Activated CD4-positive, alpha-beta T cell treated with anti-CD3 and anti-CD28 coated beads for 36 hours (primary cell): ENCODE results near the gene FKBP2. TPM values are rescaled to one million over a fixed set of nuclear protein-coding genes. Genes with fewer than 3 reads are reported as not detected.
A peak's percentile ranks its signal among the peaks of the same experiment; 100 is the strongest.

Experiments
- ATAC-seq: fragments of 200-7000 bp; cut with Tn5 transposase; one replicate; pipeline ENCODE4 v1.10.0; 2021; ENCODE audit warnings: mild to moderate bottlenecking, moderate library complexity
- CTCF ChIA-PET: fragments of 350-600 bp; sonication (Branson Sonifier 250); formaldehyde crosslinking; loops from one replicate; lab custom pipeline; 2021; ENCODE audit warnings: antibody characterized with exemption; lab: Charles Lee
- POLR2A ChIA-PET: fragments of 350-600 bp; sonication (Branson Sonifier 250); formaldehyde crosslinking; loops from one replicate; lab custom pipeline; 2021; ENCODE audit warnings: antibody characterized with exemption, inconsistent platforms; lab: Charles Lee
- DNase-seq: peaks from one replicate; pipeline ENCODE4 v3.0.0-alpha.2; 2020
- H3K27ac Mint-ChIP-seq: one replicate; pipeline ENCODE4 v1.8.0; 2021; ENCODE audit warnings: mixed read lengths
- H3K27me3 Mint-ChIP-seq: one replicate; pipeline ENCODE4 v1.8.0; 2021; ENCODE audit warnings: mixed read lengths
- H3K36me3 Mint-ChIP-seq: one replicate; pipeline ENCODE4 v1.8.0; 2021; ENCODE audit warnings: low read depth, mixed read lengths
- H3K4me1 Mint-ChIP-seq: one replicate; pipeline ENCODE4 v1.8.0; 2021; ENCODE audit warnings: mixed read lengths
- H3K4me3 Mint-ChIP-seq: one replicate; pipeline ENCODE4 v1.8.0; 2021; ENCODE audit warnings: mild to moderate bottlenecking, moderate library complexity, mixed read lengths
- H3K9me3 Mint-ChIP-seq: one replicate; pipeline ENCODE4 v1.8.0; 2021; ENCODE audit warnings: low read depth, mixed read lengths
- intact Hi-C, 2 experiments: fragments of 100-400 bp; cut with DNase I in 1 of 2; cut with micrococcal nuclease in 1 of 2; formaldehyde crosslinking; loops; one replicate each; pipeline versions ENCODE4 v1.14.2 to v1.15.1; 2022 to 2024; cut with DNase I, micrococcal nuclease
- total RNA-seq, 2 experiments: library from RNA; stranded (reverse); gene quantifications; one replicate each; pipeline ENCODE4 v1.2.3, GENCODE V29; 2021

FKBP2 gene
- 10 to 100 TPM; 19.9 to 21.3 TPM for total RNA-seq

DNA sequence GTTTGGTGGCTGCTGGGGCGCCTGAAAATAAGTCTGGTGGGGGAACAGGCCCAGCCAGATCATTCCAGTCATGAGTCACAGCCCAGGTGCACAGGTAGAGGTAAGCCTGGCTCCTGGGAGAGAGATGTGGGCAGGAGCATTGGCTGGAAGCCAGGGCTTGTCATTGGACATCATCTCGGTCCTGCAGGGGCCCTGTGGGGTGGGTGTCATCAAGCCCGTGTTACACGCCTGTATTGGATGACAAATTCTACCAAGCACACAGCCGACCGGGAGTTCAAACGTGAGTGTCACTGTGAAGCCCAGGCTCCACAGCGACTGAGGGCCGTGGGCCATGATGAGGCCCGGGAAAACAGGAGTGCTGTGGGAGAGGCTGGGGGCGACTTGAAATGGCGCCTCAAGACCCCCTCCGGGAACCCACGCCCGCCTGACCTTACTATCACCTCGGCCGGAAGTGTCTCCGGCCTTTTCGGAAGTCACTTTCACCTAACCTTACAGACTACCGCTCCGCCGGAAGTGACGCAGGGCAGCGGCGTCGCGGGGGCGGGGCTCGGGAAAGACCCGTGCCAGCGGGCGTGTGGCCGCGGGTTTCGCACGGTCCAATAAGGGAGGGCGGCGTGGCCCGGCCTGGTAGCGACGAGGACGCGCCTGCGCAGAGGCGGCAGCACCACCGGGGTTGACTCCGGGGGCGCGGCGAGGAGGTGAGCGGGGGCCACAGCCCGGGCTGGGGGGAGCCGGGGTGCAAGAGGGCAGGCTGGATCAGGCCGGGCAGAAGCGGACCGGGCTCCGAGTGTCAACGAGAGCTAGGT is at the start of gene FKBP2:
Gene FKBP2 (plus strand): TSS at position 661 of the 806 bp plus-strand sequence. CDS start 1,293 bp downstream, outside the sequence.
- intact Hi-C loops, result loop anchor here (1.0 to 10.0 kb wide), 21 partner anchors 10 to 1636 kb away; partner anchors contain the start of genes DNAJC4 (in 2 of the 2), ESRRA (in 2 of the 2), GPR137 (in 2 of the 2) and NUDT22 (in 2 of the 2)
- CTCF ChIA-PET, result interaction anchor here (0.6 to 1.7 kb wide), 12 partner anchors 9 to 1106 kb away, joined by 3 to 11 read pairs (median 4); partner anchors contain the start of genes NUDT22, PLCB3, PRDX5 and STIP1
- Mint-ChIP-seq H3K4me1 (peaks cover 31% of the 10 kb centered on the region), H3K4me3 (peak within 1 kb of the TSS; percentile 86), H3K36me3 (peaks cover 44% of the 10 kb centered on the region), H3K27me3 (no peaks in the 10 kb centered on the region), H3K9me3 (no peaks in the 10 kb centered on the region), H3K27ac (peak within 1 kb of the TSS; percentile 99)
- ATAC-seq (peak; percentile 68), DNase-seq (peak; percentile 99)
- POLR2A ChIA-PET, result interaction anchor here (0.6 to 1.2 kb wide), 8 partner anchors 14 to 987 kb away, joined by 3 to 10 read pairs (median 4); partner anchors contain the start of genes ESRRA, FERMT3, NUDT22 and TRPT1

DNA sequence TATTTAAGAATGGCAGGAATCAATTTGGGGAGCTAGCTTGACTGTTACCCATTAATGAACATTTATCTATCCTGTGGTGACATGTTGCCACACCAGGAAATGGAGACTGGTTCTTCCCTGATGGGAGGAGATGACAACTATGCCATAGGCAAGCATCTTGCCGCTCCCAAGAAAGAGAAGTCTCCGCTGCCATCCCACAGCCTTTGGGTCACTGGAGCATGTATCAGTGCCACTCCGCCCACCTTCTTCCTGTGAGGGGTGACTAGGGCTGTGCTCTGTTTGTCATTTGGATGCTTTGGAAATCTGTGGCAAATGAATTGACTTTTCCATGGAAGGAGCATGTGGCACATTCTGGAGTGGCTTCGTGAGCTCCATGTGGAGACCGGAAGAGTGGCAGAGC is 48.5 kb upstream of the FKBP2 start:
- Mint-ChIP-seq H3K4me3 (no peak overlapping the region), H3K9me3 (no peaks in the 10 kb centered on the region), H3K4me1 (peaks cover 31% of the 10 kb centered on the region), H3K36me3 (peaks cover 66% of the 10 kb centered on the region), H3K27me3 (no peaks in the 10 kb centered on the region), H3K27ac (peak overlapping the region; percentile 31)
- ChIA-PET POLR2A (no interaction called here), CTCF (interaction anchor here (0.6 to 7.1 kb wide), 2 partner anchors 14 to 120 kb away, joined by 4 to 40 read pairs; partner anchors contain the start of gene FERMT3)
- no peak for DNase-seq
- intact Hi-C loops, result no loop called here
- ATAC-seq, result no peak

DNA sequence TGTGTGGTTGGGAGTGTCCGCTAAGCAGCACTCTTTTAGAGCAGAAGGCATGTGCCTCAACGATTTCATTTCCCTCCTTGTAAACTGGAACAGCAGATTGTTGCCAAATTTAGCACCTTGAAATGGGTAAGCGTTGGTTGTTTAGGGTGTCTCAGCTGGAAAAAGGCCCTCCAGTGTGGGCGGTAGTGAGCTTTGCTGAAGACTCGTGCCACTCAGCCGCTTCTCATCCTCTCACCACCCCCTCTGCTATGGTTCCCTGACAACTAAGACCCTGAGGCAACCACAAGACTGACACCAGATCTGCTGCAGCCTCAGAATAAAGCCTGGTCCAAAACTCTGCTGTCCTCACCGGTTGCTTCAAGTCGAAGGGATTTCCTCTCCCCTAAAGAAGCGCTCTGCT is 44.3 kb upstream of the FKBP2 start:
- Mint-ChIP-seq H3K4me3 (no peak overlapping the region), H3K36me3 (peaks cover 73% of the 10 kb centered on the region), H3K27me3 (no peaks in the 10 kb centered on the region), H3K4me1 (peaks cover 8% of the 10 kb centered on the region), H3K9me3 (no peaks in the 10 kb centered on the region), H3K27ac (peak overlapping the region; percentile 67)
- ChIA-PET CTCF (interaction anchor here (0.9 to 7.1 kb wide), 2 partner anchors 9 to 40 kb away, joined by 4 to 40 read pairs; partner anchors contain the start of gene FERMT3), POLR2A (interaction anchor here (0.7 kb wide), 1 partner anchor 11 kb away, joined by 3 read pairs; no protein-coding TSS in a partner anchor)
- intact Hi-C loops, result no loop called here
- no peak for DNase-seq
- ATAC-seq, result no peak

DNA sequence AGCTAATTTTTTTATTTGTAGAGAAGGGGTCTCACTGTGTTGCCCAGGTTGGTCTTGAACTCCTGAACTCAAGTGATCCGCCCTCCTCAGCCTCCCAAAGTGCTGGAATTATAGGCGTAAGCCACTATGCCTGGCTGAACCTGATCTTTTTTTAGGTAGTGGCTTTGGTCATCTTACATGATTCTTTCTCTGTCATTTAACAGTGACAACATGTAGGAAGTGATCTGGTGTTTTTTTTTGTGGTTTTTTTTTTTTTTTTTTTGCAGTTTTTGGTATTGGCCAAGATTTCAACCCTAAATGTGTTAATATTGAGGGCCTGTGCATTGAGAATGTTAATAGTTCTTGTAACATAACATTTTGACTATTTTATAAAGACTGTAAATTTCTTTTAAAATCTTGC is 42.4 kb upstream of the FKBP2 start:
- no peak overlapping the region for H3K4me3 Mint-ChIP-seq
- H3K27ac Mint-ChIP-seq, result no peak overlapping the region
- peaks cover 6% of the 10 kb centered on the region for H3K4me1 Mint-ChIP-seq
- peaks cover 73% of the 10 kb centered on the region for H3K36me3 Mint-ChIP-seq
- no peaks in the 10 kb centered on the region for H3K27me3 Mint-ChIP-seq
- CTCF ChIA-PET, result no interaction called here
- intact Hi-C loops, result no loop called here
- DNase-seq (no peak), ATAC-seq (no peak)
- H3K9me3 Mint-ChIP-seq, result no peaks in the 10 kb centered on the region
- POLR2A ChIA-PET, result no interaction called here

DNA sequence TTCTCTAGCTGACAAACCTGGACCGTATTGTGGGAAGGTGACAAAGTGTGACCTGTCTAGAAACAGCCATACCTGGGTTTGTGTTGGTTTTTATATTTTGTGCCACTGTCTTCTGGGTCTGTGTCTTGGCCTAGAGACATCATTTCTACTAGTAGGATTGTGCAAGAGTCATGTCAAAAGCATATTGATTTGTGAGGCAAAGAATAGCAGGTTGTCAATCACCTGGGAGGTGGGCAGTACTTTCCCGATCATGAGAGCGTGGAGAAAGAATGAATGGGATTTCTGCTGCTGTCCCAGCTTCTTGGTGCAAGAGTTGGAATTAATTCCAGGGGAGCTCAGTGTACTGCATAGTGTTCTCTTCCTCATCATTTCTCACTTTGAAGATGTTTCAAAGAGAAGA is 39.4 kb upstream of the FKBP2 start:
- no peaks in the 10 kb centered on the region for H3K27me3 Mint-ChIP-seq
- peaks cover 28% of the 10 kb centered on the region for H3K4me1 Mint-ChIP-seq
- peaks cover 69% of the 10 kb centered on the region for H3K36me3 Mint-ChIP-seq
- DNase-seq (no peak), ATAC-seq (no peak)
- POLR2A ChIA-PET, result no interaction called here
- no peaks in the 10 kb centered on the region for H3K9me3 Mint-ChIP-seq
- intact Hi-C loops, result no loop called here
- H3K4me3 Mint-ChIP-seq, result no peak overlapping the region
- H3K27ac Mint-ChIP-seq, result peak overlapping the region; percentile 19
- CTCF ChIA-PET, result interaction anchor here (0.6 kb wide), 1 partner anchor 50 kb away, joined by 3 read pairs; no protein-coding TSS in a partner anchor

DNA sequence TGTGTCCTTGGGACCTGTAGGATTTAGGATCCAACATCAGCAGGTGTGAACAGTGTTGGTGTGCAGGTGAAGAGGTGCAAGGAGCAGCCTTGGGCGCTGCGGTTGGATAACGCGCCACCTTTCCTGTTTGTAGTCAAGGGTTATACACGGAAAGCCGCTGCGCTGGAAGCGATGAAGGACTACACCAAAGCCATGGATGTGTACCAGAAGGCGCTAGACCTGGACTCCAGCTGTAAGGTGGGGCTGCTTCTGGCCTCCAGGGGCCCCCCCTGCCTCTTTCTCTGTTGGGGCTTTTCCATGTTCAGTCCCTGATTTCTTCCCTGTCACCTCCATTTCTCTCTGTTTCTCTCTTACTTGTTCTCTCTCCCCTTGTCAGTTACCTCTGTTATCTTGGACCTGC is 37.9 kb upstream of the FKBP2 start:
- no peak for ATAC-seq
- no peaks in the 10 kb centered on the region for H3K9me3 Mint-ChIP-seq
- H3K27ac Mint-ChIP-seq, result no peak overlapping the region
- H3K27me3 Mint-ChIP-seq, result no peaks in the 10 kb centered on the region
- POLR2A ChIA-PET, result no interaction called here
- no peak overlapping the region for H3K4me3 Mint-ChIP-seq
- peaks cover 72% of the 10 kb centered on the region for H3K36me3 Mint-ChIP-seq
- peaks cover 31% of the 10 kb centered on the region for H3K4me1 Mint-ChIP-seq
- no peak for DNase-seq
- intact Hi-C loops, result no loop called here
- CTCF ChIA-PET, result interaction anchor here (0.9 to 7.3 kb wide), 4 partner anchors 17 to 100 kb away, joined by 4 to 111 read pairs (median 22); partner anchors contain the start of genes CATSPERZ, ESRRA and STIP1

DNA sequence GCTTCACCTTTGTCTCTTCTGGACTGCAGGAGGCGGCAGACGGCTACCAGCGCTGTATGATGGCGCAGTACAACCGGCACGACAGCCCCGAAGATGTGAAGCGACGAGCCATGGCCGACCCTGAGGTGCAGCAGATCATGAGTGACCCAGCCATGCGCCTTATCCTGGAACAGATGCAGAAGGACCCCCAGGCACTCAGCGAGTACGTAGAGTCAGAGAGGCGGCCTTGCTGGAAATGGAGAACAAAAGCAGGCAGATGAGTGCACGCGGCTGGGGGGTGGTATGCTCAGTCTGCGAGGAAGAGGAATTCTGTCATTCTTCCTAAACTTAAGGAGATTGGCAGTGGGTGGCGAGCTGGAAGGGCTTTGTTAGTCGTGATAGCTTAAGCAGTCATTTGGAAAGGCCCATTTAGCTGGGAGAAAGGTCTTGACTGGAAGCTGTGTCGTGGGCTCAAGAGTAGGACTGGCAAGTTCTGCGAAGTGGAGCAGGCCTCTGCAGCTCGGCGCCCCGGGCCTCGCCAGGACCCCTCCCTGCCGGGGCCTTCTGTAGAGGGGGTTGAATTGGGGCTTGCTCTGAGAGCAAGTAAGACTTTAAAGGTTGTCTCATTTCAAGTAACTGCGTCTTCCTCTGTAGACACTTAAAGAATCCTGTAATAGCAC is 37.3 kb upstream of the FKBP2 start:
- DNase-seq (no peak), ATAC-seq (no peak)
- CTCF ChIA-PET, result interaction anchor here (0.9 to 7.3 kb wide), 9 partner anchors 14 to 114 kb away, joined by 3 to 111 read pairs (median 5); partner anchors contain the start of genes BAD, CATSPERZ, ESRRA and PRDX5
- Mint-ChIP-seq H3K27me3 (no peaks in the 10 kb centered on the region), H3K27ac (no peak overlapping the region), H3K9me3 (no peaks in the 10 kb centered on the region), H3K36me3 (peaks cover 76% of the 10 kb centered on the region), H3K4me3 (no peak overlapping the region), H3K4me1 (peaks cover 33% of the 10 kb centered on the region)
- POLR2A ChIA-PET, result interaction anchor here (1.7 kb wide), 1 partner anchor 101 kb away, joined by 9 read pairs; no protein-coding TSS in a partner anchor
- intact Hi-C loops, result loop anchor here (1.0 kb wide), 2 partner anchors 47 to 101 kb away; no protein-coding TSS in a partner anchor

DNA sequence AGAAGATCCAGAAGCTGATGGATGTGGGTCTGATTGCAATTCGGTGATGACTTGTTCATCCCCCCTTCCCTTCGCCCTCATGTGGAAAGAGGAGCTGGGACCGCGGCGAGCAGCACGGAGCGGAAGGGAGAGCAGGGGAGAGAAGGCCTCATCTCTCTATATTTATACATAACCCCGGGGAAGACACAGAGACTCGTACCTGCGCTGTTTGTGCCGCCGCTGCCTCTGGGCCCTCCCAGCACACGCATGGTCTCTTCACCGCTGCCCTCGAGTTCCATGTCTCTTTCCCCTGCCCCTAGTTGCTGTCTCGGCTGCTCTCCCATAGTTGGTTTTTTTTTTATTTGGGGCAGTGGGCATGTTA is 36.8 kb upstream of the FKBP2 start:
- Mint-ChIP-seq H3K27ac (peak overlapping the region; percentile 79), H3K9me3 (no peaks in the 10 kb centered on the region), H3K4me3 (no peak overlapping the region), H3K36me3 (peaks cover 78% of the 10 kb centered on the region), H3K4me1 (peaks cover 38% of the 10 kb centered on the region), H3K27me3 (no peaks in the 10 kb centered on the region)
- CTCF ChIA-PET, result interaction anchor here (0.7 to 7.3 kb wide), 26 partner anchors 10 to 658 kb away, joined by 3 to 111 read pairs (median 5); partner anchors contain the start of genes BAD, CATSPERZ, ESRRA and FKBP2
- intact Hi-C loops, result loop anchor here (1.0 kb wide), 2 partner anchors 46 to 100 kb away; no protein-coding TSS in a partner anchor
- DNase-seq (no peak), ATAC-seq (no peak)
- POLR2A ChIA-PET, result interaction anchor here (0.7 to 1.7 kb wide), 5 partner anchors 16 to 114 kb away, joined by 3 to 9 read pairs (median 4); partner anchors contain the start of genes PRDX5 and STIP1

DNA sequence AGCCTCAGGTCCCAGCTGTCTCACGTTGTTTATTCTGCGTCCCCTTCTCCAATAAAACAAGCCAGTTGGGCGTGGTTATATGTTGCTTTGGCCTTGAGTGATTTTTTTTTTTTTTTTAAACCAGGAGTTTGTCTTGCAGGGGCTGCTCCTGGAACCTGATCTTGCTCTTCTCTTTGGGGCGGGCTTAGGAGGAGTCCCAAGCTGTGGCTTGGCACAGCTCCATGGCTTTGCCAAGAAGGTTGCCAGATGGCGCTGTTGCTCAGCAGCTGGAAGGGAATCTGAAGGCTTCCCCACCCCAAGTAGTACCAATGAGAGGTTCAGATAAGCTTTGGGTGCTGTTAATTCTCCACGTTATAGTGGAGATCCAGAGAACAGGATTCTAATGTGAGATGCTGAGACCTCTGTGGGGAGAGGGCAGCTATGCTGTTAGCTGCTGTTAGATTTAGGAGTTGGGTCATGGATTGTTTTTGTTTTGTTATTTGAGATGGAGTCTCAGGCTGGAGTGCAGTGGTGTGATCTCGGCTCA is 36.4 kb upstream of the FKBP2 start:
- CTCF ChIA-PET, result interaction anchor here (0.6 to 7.3 kb wide), 30 partner anchors 10 to 657 kb away, joined by 3 to 111 read pairs (median 4); partner anchors contain the start of genes BAD, CATSPERZ, ESRRA and FKBP2
- DNase-seq, result peak; percentile 90
- Mint-ChIP-seq H3K4me3 (peak overlapping the region; percentile 33), H3K9me3 (no peaks in the 10 kb centered on the region), H3K36me3 (peaks cover 81% of the 10 kb centered on the region), H3K4me1 (peaks cover 41% of the 10 kb centered on the region), H3K27me3 (no peaks in the 10 kb centered on the region), H3K27ac (peak overlapping the region; percentile 79)
- intact Hi-C loops, result loop anchor here (1.0 kb wide), 2 partner anchors 46 to 100 kb away; no protein-coding TSS in a partner anchor
- POLR2A ChIA-PET, result interaction anchor here (0.7 to 1.7 kb wide), 9 partner anchors 17 to 1571 kb away, joined by 3 to 9 read pairs (median 5); partner anchors contain the start of genes FKBP2, PRDX5 and STIP1
- ATAC-seq, result peak; percentile 30
